Panc1 (cell line): ENCODE results near the gene VEZT. TPM values are rescaled to one million over a fixed set of nuclear protein-coding genes. Genes with fewer than 3 reads are reported as not detected.
"Not testable (repeated sequence)": the region's sequence is repeated elsewhere in the genome, so short reads cannot be mapped to it uniquely, and the experiment has no call there.

ENCODE experiments used
- ATAC-seq: fragments of 200-7000 bp; cut with Tn5 transposase; 2 replicates; pipeline ENCODE4 v1.9.1; 2020; ENCODE audit warnings: mild to moderate bottlenecking, moderate library complexity
- BruUV-seq: library from RNA; stranded (reverse); fragments of 400-500 nt; replicated peaks from 2 replicates; lab custom pipeline; 2021; lab: Mats Ljungman, UMichigan
- CTCF ChIA-PET: fragments of 300-600 bp; sonication (Branson Sonifier 250); formaldehyde crosslinking; loops from one replicate; lab custom pipeline; 2022; ENCODE audit warnings: antibody characterized with exemption; lab: Charles Lee
- POLR2A ChIA-PET: fragments of 300-600 bp; sonication (Branson Sonifier 250); formaldehyde crosslinking; loops from one replicate; lab custom pipeline; 2022; ENCODE audit warnings: antibody characterized with exemption; lab: Charles Lee
- DNase-seq: peaks from one replicate; pipeline ENCODE4 v3.0.0-alpha.2; 2010; ENCODE audit warnings: low read depth, low spot score
- H3K27ac ChIP-seq: 2 replicates; pipeline ENCODE4 v1.5.1; 2011; ENCODE audit warnings: mild to moderate bottlenecking, low read length, inconsistent platforms
- H3K27me3 ChIP-seq: fragments of 200-500 bp; sonication (Bioruptor generic); 2 replicates; pipeline ENCODE4 v1.6.0; 2014; ENCODE audit warnings: low read length, inconsistent platforms; ENCODE audit not compliant: control insufficient read depth, insufficient read depth
- H3K36me3 ChIP-seq: fragments of 200-500 bp; sonication (Bioruptor generic); 2 replicates; pipeline ENCODE4 v1.5.1; 2014; ENCODE audit warnings: inconsistent platforms, mild to moderate bottlenecking, low read length, moderate library complexity; ENCODE audit not compliant: control insufficient read depth, insufficient read depth
- H3K4me1 ChIP-seq: 2 replicates; pipeline ENCODE4 v1.5.1; 2011; ENCODE audit warnings: inconsistent platforms, mild to moderate bottlenecking, low read length, moderate library complexity; ENCODE audit not compliant: control insufficient read depth, insufficient read depth
- H3K4me3 ChIP-seq, 2 experiments: 2 replicates each; pipeline ENCODE4 v1.5.1; 2011 to 2012; ENCODE audit warnings: low read depth in 2 of 2, low read length in 2 of 2, mild to moderate bottlenecking in 2 of 2, inconsistent platforms in 1 of 2, moderate library complexity in 1 of 2
- H3K9me3 ChIP-seq: fragments of 200-500 bp; sonication (Bioruptor generic); 2 replicates; pipeline ENCODE4 v1.5.1; 2014; ENCODE audit warnings: low read depth, mild to moderate bottlenecking, inconsistent platforms, low read length, moderate library complexity; ENCODE audit not compliant: control insufficient read depth, insufficient read depth
- CTCF ChIP-seq: fragments of 450-650 bp; IDR thresholded peaks from 2 replicates; pipeline ENCODE4 v1.5.1; 2017; ENCODE audit warnings: mild to moderate bottlenecking
- POLR2AphosphoS5 ChIP-seq: IDR thresholded peaks from 2 replicates; pipeline ENCODE4 v1.6.1; 2012; ENCODE audit warnings: mild to moderate bottlenecking, low read depth, low read length, moderate library complexity
- REST ChIP-seq, 2 experiments: IDR thresholded peaks; 2 replicates each; pipeline ENCODE4 v1.6.1; 2011 to 2012; ENCODE audit warnings: low read depth in 2 of 2, control low read depth in 1 of 2, low read length in 1 of 2, mild to moderate bottlenecking in 1 of 2, moderate library complexity in 1 of 2; ENCODE audit not compliant: insufficient read depth in 1 of 2
- SIN3A ChIP-seq: IDR thresholded peaks from 2 replicates; pipeline ENCODE4 v1.6.1; 2012; ENCODE audit warnings: low read depth, mild to moderate bottlenecking, low read length, moderate library complexity, borderline replicate concordance; ENCODE audit not compliant: insufficient read depth
- TCF7L2 ChIP-seq: IDR thresholded peaks from 2 replicates; pipeline ENCODE4 v1.6.1; 2011; ENCODE audit warnings: mild to moderate bottlenecking, low read depth, low read length, inconsistent platforms
- in situ Hi-C: cut with HindIII; loops from 2 replicates; pipeline ENCODE4 v1.10.0; 2016; ENCODE audit warnings: low sequenced_read_pairs, low pct_unique_long_range_greater_than_20kb
- intact Hi-C: fragments of 100-400 bp; cut with micrococcal nuclease; formaldehyde crosslinking; loops from one replicate; pipeline ENCODE4 v1.10.0; 2022; ENCODE audit not compliant: unreplicated experiment
- total RNA-seq: library from RNA; stranded (reverse); gene quantifications from one replicate; pipeline ENCODE4 v1.2.1, GENCODE V29; 2021; ENCODE audit not compliant: unreplicated experiment

The VEZT gene
- total RNA-seq, 1 experiment from 2014 or later = 70.6 TPM

- ATAC-seq (no peak), DNase-seq (no peak)
- H3K4me1 ChIP-seq = no peaks in the 10 kb centered on the region
- peaks cover 19% of the 10 kb centered on the region for H3K36me3 ChIP-seq
- ChIA-PET CTCF (no interaction called here), POLR2A (no interaction called here)
- H3K27me3 ChIP-seq = no peaks in the 10 kb centered on the region
- H3K4me3 ChIP-seq = no peak overlapping the region
- BruUV-seq = no TSS peak
- H3K27ac ChIP-seq = no peak overlapping the region
- intact Hi-C loops (no loop called here), in situ Hi-C loops (no loop called here)
- no peak for TF ChIP-seq TCF7L2
- TF ChIP-seq POLR2AphosphoS5 = no peak
- no peak for TF ChIP-seq CTCF
- TF ChIP-seq REST (IDR thresholded peaks at IDR 0.05; ENCODE audit: insufficient read depth in 1 of 2, low read depth in 2 of 2, low read length in 1 of 2) = no peak
- TF ChIP-seq SIN3A = no peak
- H3K9me3 ChIP-seq = no peaks in the 10 kb centered on the region
These were observed 87.1 kb downstream of the VEZT start for GRCh38 chr12:95304673-95305198.

- BruUV-seq = no TSS peak
- intact Hi-C loops = loop anchor here (10.0 kb wide), 1 partner anchor 222 kb away; no protein-coding TSS in a partner anchor
- DNase-seq (no peak), ATAC-seq (no peak)
- CTCF ChIA-PET = interaction anchor here (0.8 kb wide), 1 partner anchor 177 kb away, joined by 3 read pairs; no protein-coding TSS in a partner anchor
- Histone ChIP-seq H3K27ac (no peak overlapping the region), H3K27me3 (no peaks in the 10 kb centered on the region; the same call in 1 of the 2 replicates), H3K4me3 (no peak overlapping the region), H3K36me3 (0 out of 2 replicates have a peak, but pooled peaks cover 3% of the 10 kb centered on the region), H3K4me1 (no peaks in the 10 kb centered on the region), H3K9me3 (no peaks in the 10 kb centered on the region)
- TF ChIP-seq TCF7L2 (no peak), REST (IDR thresholded peaks at IDR 0.05; ENCODE audit: insufficient read depth in 1 of 2, low read depth in 2 of 2, low read length in 1 of 2) (no peak), SIN3A (no peak), CTCF (no peak), POLR2AphosphoS5 (no peak)
- POLR2A ChIA-PET = interaction anchor here (0.6 to 0.7 kb wide), 2 partner anchors 87 to 448 kb away, joined by 3 to 9 read pairs; no protein-coding TSS in a partner anchor
- in situ Hi-C loops = no loop called here
These were observed 95.0 kb downstream of the VEZT start for GRCh38 chr12:95312656-95313055.

- CTCF ChIA-PET, in situ Hi-C loops: not testable (repeated sequence)
These were observed 97.1 kb downstream of the VEZT start for GRCh38 chr12:95314756-95315155.

More at GRCh38 chr12:95314756-95315155, 97.1 kb downstream of the VEZT start:
- H3K36me3 ChIP-seq, POLR2A ChIA-PET, H3K27me3 ChIP-seq, H3K9me3 ChIP-seq, DNase-seq, H3K4me3 ChIP-seq, H3K4me1 ChIP-seq, ATAC-seq, BruUV-seq, H3K27ac ChIP-seq: not testable (repeated sequence)
- intact Hi-C loops = loop anchor here (10.0 kb wide), 1 partner anchor 220 kb away; no protein-coding TSS in a partner anchor
